Measurements from ENCODE around the gene LAMB1.

- TF ChIP-seq POLR2A (IDR thresholded peaks at IDR 0.05) (no peak), CTCF (IDR thresholded peaks at IDR 0.05) (no peak)
Observed at GRCh38 chr7:107973861-107974260, 29.1 kb downstream of the LAMB1 start.
